ENCODE measurements around the gene KMT2B.
"Not testable (repeated sequence)": the region's sequence is repeated elsewhere in the genome, so short reads cannot be mapped to it uniquely, and the experiment has no call there.

The KMT2B gene

GRCh38 chr19:35717665-35718344 is at the start of gene KMT2B:
Gene KMT2B, plus strand, starts transcription at chr19:35718003. Its CDS starts 16 bp downstream, at chr19:35718019.
- Mint-ChIP-seq H3K36me3 (ENCODE audit: low read depth) (peaks cover 43% of the 10 kb centered on the region), H3K27ac (peak within 1 kb of the TSS; percentile 87), H3K9me3 (no peaks in the 10 kb centered on the region), H3K27me3 (peaks cover 17% of the 10 kb centered on the region), H3K4me3 (peak within 1 kb of the TSS; percentile 91), H3K4me1 (ENCODE audit: low read depth) (peaks cover 54% of the 10 kb centered on the region)
- intact Hi-C loops (cut with micrococcal nuclease), result loop anchor here (1.0 to 2.0 kb wide), 2 partner anchors 25 to 31 kb away; partner anchors contain the start of gene LIN37

- Mint-ChIP-seq H3K36me3 (ENCODE audit: low read depth) (peaks cover 17% of the 10 kb centered on the region), H3K4me1 (ENCODE audit: low read depth) (peaks cover 8% of the 10 kb centered on the region), H3K27ac (no peak overlapping the region), H3K9me3 (no peaks in the 10 kb centered on the region), H3K4me3 (no peak overlapping the region), H3K27me3 (peaks cover 47% of the 10 kb centered on the region)
- intact Hi-C loops (cut with micrococcal nuclease), result no loop called here
These were observed 48.2 kb upstream of the KMT2B start for GRCh38 chr19:35669566-35669965.

GRCh38 chr19:35669974-35670373 is 47.8 kb upstream of the KMT2B start:
- peaks cover 13% of the 10 kb centered on the region for H3K36me3 Mint-ChIP-seq (ENCODE audit: low read depth)
- peaks cover 50% of the 10 kb centered on the region for H3K27me3 Mint-ChIP-seq
- no peak overlapping the region for H3K4me3 Mint-ChIP-seq
- intact Hi-C loops (cut with micrococcal nuclease), result no loop called here
- no peaks in the 10 kb centered on the region for H3K9me3 Mint-ChIP-seq
- peaks cover 8% of the 10 kb centered on the region for H3K4me1 Mint-ChIP-seq (ENCODE audit: low read depth)
- H3K27ac Mint-ChIP-seq, result no peak overlapping the region

GRCh38 chr19:35670686-35671085 is 47.1 kb upstream of the KMT2B start:
- Mint-ChIP-seq H3K27me3 (peaks cover 53% of the 10 kb centered on the region), H3K4me3 (no peak overlapping the region), H3K9me3 (no peaks in the 10 kb centered on the region), H3K36me3 (ENCODE audit: low read depth) (peaks cover 6% of the 10 kb centered on the region), H3K27ac (no peak overlapping the region), H3K4me1 (ENCODE audit: low read depth) (peaks cover 8% of the 10 kb centered on the region)
- intact Hi-C loops (cut with micrococcal nuclease), result no loop called here

GRCh38 chr19:35671818-35672217 is 46.0 kb upstream of the KMT2B start:
- H3K4me1 Mint-ChIP-seq (ENCODE audit: low read depth), result peaks cover 8% of the 10 kb centered on the region

GRCh38 chr19:35673121-35673804 is 44.5 kb upstream of the KMT2B start:
- Mint-ChIP-seq H3K27me3 (peaks cover 62% of the 10 kb centered on the region), H3K9me3 (no peaks in the 10 kb centered on the region), H3K4me1 (ENCODE audit: low read depth) (peaks cover 8% of the 10 kb centered on the region), H3K27ac (no peak overlapping the region), H3K36me3 (ENCODE audit: low read depth) (no peaks in the 10 kb centered on the region), H3K4me3 (peak overlapping the region; percentile 52)
- intact Hi-C loops (cut with micrococcal nuclease), result no loop called here

More at GRCh38 chr19:35671818-35672217, 46.0 kb upstream of the KMT2B start:
- Mint-ChIP-seq H3K27ac (no peak overlapping the region), H3K36me3 (ENCODE audit: low read depth) (no peaks in the 10 kb centered on the region), H3K27me3 (peaks cover 61% of the 10 kb centered on the region), H3K9me3 (no peaks in the 10 kb centered on the region), H3K4me3 (no peak overlapping the region)
- intact Hi-C loops (cut with micrococcal nuclease), result no loop called here

GRCh38 chr19:35675589-35676140 is 42.1 kb upstream of the KMT2B start:
- intact Hi-C loops (cut with micrococcal nuclease), result no loop called here
- H3K4me1 Mint-ChIP-seq (ENCODE audit: low read depth), result peaks cover 8% of the 10 kb centered on the region
- no peak overlapping the region for H3K27ac Mint-ChIP-seq
- H3K27me3 Mint-ChIP-seq, result peaks cover 51% of the 10 kb centered on the region
- H3K4me3 Mint-ChIP-seq, result no peak overlapping the region
- H3K36me3 Mint-ChIP-seq (ENCODE audit: low read depth), result no peaks in the 10 kb centered on the region
- no peaks in the 10 kb centered on the region for H3K9me3 Mint-ChIP-seq

GRCh38 chr19:35689836-35690235 is 28.0 kb upstream of the KMT2B start:
- no peak overlapping the region for H3K27ac Mint-ChIP-seq
- intact Hi-C loops (cut with micrococcal nuclease), result loop anchor here (5.0 kb wide), 1 partner anchor 242 kb away; no protein-coding TSS in a partner anchor
- H3K36me3 Mint-ChIP-seq (ENCODE audit: low read depth), result no peaks in the 10 kb centered on the region
- no peaks in the 10 kb centered on the region for H3K9me3 Mint-ChIP-seq
- H3K4me3 Mint-ChIP-seq, result no peak overlapping the region
- peaks cover 3% of the 10 kb centered on the region for H3K27me3 Mint-ChIP-seq
- peaks cover 4% of the 10 kb centered on the region for H3K4me1 Mint-ChIP-seq (ENCODE audit: low read depth)

GRCh38 chr19:35691106-35691505 is 26.7 kb upstream of the KMT2B start:
- not testable (repeated sequence) for H3K9me3 Mint-ChIP-seq; H3K36me3 Mint-ChIP-seq (ENCODE audit: low read depth); H3K27me3 Mint-ChIP-seq; H3K27ac Mint-ChIP-seq; H3K4me1 Mint-ChIP-seq (ENCODE audit: low read depth); H3K4me3 Mint-ChIP-seq
- intact Hi-C loops (cut with micrococcal nuclease), result loop anchor here (5.0 kb wide), 1 partner anchor 241 kb away; no protein-coding TSS in a partner anchor

GRCh38 chr19:35692010-35692409 is 25.8 kb upstream of the KMT2B start:
- Mint-ChIP-seq H3K27ac (no peak overlapping the region), H3K36me3 (ENCODE audit: low read depth) (no peaks in the 10 kb centered on the region), H3K9me3 (no peaks in the 10 kb centered on the region), H3K27me3 (peaks cover 4% of the 10 kb centered on the region), H3K4me3 (no peak overlapping the region), H3K4me1 (ENCODE audit: low read depth) (peaks cover 4% of the 10 kb centered on the region)
- intact Hi-C loops (cut with micrococcal nuclease), result loop anchor here (5.0 kb wide), 1 partner anchor 240 kb away; no protein-coding TSS in a partner anchor

- Mint-ChIP-seq H3K4me1 (ENCODE audit: low read depth) (peaks cover 4% of the 10 kb centered on the region), H3K4me3 (no peak overlapping the region), H3K36me3 (ENCODE audit: low read depth) (no peaks in the 10 kb centered on the region), H3K27ac (no peak overlapping the region), H3K9me3 (no peaks in the 10 kb centered on the region), H3K27me3 (peaks cover 4% of the 10 kb centered on the region)
- intact Hi-C loops (cut with micrococcal nuclease), result loop anchor here (1.0 to 5.0 kb wide), 2 partner anchors 24 to 239 kb away; no protein-coding TSS in a partner anchor
These were observed 24.4 kb upstream of the KMT2B start for GRCh38 chr19:35693422-35693821.

- Mint-ChIP-seq H3K36me3 (ENCODE audit: low read depth) (no peaks in the 10 kb centered on the region), H3K27me3 (peaks cover 4% of the 10 kb centered on the region), H3K4me1 (ENCODE audit: low read depth) (peaks cover 4% of the 10 kb centered on the region), H3K27ac (no peak overlapping the region), H3K4me3 (no peak overlapping the region), H3K9me3 (no peaks in the 10 kb centered on the region)
- intact Hi-C loops (cut with micrococcal nuclease), result loop anchor here (1.0 to 5.0 kb wide), 2 partner anchors 23 to 238 kb away; no protein-coding TSS in a partner anchor
These were observed 23.8 kb upstream of the KMT2B start for GRCh38 chr19:35693835-35694599.

- Mint-ChIP-seq H3K27ac (no peak overlapping the region), H3K4me1 (ENCODE audit: low read depth) (peaks cover 4% of the 10 kb centered on the region), H3K4me3 (no peak overlapping the region), H3K27me3 (peaks cover 8% of the 10 kb centered on the region), H3K36me3 (ENCODE audit: low read depth) (no peaks in the 10 kb centered on the region), H3K9me3 (no peaks in the 10 kb centered on the region)
- intact Hi-C loops (cut with micrococcal nuclease), result no loop called here
These were observed 21.8 kb upstream of the KMT2B start for GRCh38 chr19:35695895-35696422.

Measured in dendritic cell treated with granulocyte-macrophage colony-stimulating factor and Interleukin-4, amounts not matched to agents 40 ng/mL and 50 ng/mL, for 4 days (primary cell).